ENCODE data around the gene UAP1L1. TPM values are rescaled to one million over a fixed set of nuclear protein-coding genes. Genes with fewer than 3 reads are reported as not detected.

UAP1L1 gene
- total and polyA plus RNA-seq, 7 donors = 2.9 to 9.6 (median 5.7) TPM

- no peaks in the 10 kb centered on the region for H3K4me1 ChIP-seq
- no peak for DNase-seq
- H3K27ac ChIP-seq = no peak overlapping the region
- no peaks in the 10 kb centered on the region for H3K27me3 ChIP-seq
- no peak for TF ChIP-seq EP300 (IDR thresholded peaks at IDR 0.05)
- H3K36me3 ChIP-seq = peaks cover 19 to 83% (median 30%) of the 10 kb centered on the region in 4 donors
- H3K9me3 ChIP-seq = no peaks in the 10 kb centered on the region
- 69 to 77% methylated on average over 30 of the region's 30 CpGs for WGBS, 2 donors
- intact Hi-C loops (cut with DNase I) = no loop called here
- no peak overlapping the region for H3K4me3 ChIP-seq
Measured at GRCh38 chr9:137095664-137096517, 18.6 kb downstream of the UAP1L1 start.

- DNase-seq = no peak
- TF ChIP-seq POLR2AphosphoS5 (IDR thresholded peaks at IDR 0.05) = no peak
- TF ChIP-seq CTCF (IDR thresholded peaks at IDR 0.05) = no peak
- TF ChIP-seq POLR2A (IDR thresholded peaks at IDR 0.05) = no peak
- TF ChIP-seq EP300 (IDR thresholded peaks at IDR 0.05) = no peak
- no peaks in the 10 kb centered on the region for H3K9me3 ChIP-seq
- H3K27ac ChIP-seq = no peak overlapping the region
- no peak overlapping the region for H3K4me3 ChIP-seq
- WGBS, 2 donors = 94 to 96% methylated on average over 31 of the region's 31 CpGs
- no peaks in the 10 kb centered on the region for H3K27me3 ChIP-seq
- intact Hi-C loops (cut with DNase I) = no loop called here
- H3K4me1 ChIP-seq = no peaks in the 10 kb centered on the region
- H3K36me3 ChIP-seq = peaks cover 19 to 86% (median 40%) of the 10 kb centered on the region in 4 donors
Measured at GRCh38 chr9:137096785-137097546, 19.6 kb downstream of the UAP1L1 start.

- Histone ChIP-seq H3K9me3 (no peaks in the 10 kb centered on the region), H3K27ac (no peak overlapping the region), H3K4me3 (no peak overlapping the region), H3K4me1 (no peaks in the 10 kb centered on the region), H3K27me3 (no peaks in the 10 kb centered on the region), H3K36me3 (peaks cover 19 to 87% (median 49%) of the 10 kb centered on the region in 4 donors)
- no peak for DNase-seq
- intact Hi-C loops (cut with DNase I) = no loop called here
- TF ChIP-seq CTCF (IDR thresholded peaks at IDR 0.05) (no peak), POLR2AphosphoS5 (IDR thresholded peaks at IDR 0.05) (no peak), POLR2A (IDR thresholded peaks at IDR 0.05) (no peak), EP300 (IDR thresholded peaks at IDR 0.05) (no peak)
- 93 to 94% methylated on average over 20 of the region's 20 CpGs for WGBS, 2 donors
Measured at GRCh38 chr9:137097761-137098462, 20.6 kb downstream of the UAP1L1 start.

- no peaks in the 10 kb centered on the region for H3K4me1 ChIP-seq
- TF ChIP-seq EP300 (IDR thresholded peaks at IDR 0.05) = no peak
- no peak for TF ChIP-seq CTCF (IDR thresholded peaks at IDR 0.05)
- H3K27me3 ChIP-seq = no peaks in the 10 kb centered on the region
- H3K27ac ChIP-seq = no peak overlapping the region
- no peaks in the 10 kb centered on the region for H3K9me3 ChIP-seq
- H3K4me3 ChIP-seq = no peak overlapping the region
- intact Hi-C loops (cut with DNase I) = no loop called here
- WGBS, 2 donors = 88 to 89% methylated on average over 14 of the region's 14 CpGs
- H3K36me3 ChIP-seq = peaks cover 19 to 89% (median 57%) of the 10 kb centered on the region in 4 donors
- no peak for DNase-seq
Measured at GRCh38 chr9:137099231-137099630, 21.9 kb downstream of the UAP1L1 start.
